RWPE2 (cell line): ENCODE results near the gene LDLRAD4.

Experiments
- ATAC-seq: fragments of 200-7000 bp; cut with Tn5 transposase; 3 replicates; pipeline ENCODE4 v1.9.1; 2021; ENCODE audit warnings: low read depth
- DNase-seq: peaks from one replicate; pipeline ENCODE4 v3.0.0-alpha.2; 2020; ENCODE audit warnings: low spot score
- H3K27ac ChIP-seq: fragments of 450-650 bp; 2 replicates; pipeline ENCODE4 v1.5.1; 2017; ENCODE audit warnings: mild to moderate bottlenecking; ENCODE audit not compliant: poor library complexity, severe bottlenecking
- H3K27me3 ChIP-seq: fragments of 250-450 bp; sonication (Bioruptor Pico); 2 replicates; pipeline ENCODE4 v1.5.1; 2021; ENCODE audit warnings: mild to moderate bottlenecking, moderate library complexity; ENCODE audit not compliant: insufficient read depth, poor library complexity, severe bottlenecking
- H3K36me3 ChIP-seq: fragments of 250-450 bp; sonication (Bioruptor Pico); 2 replicates; pipeline ENCODE4 v1.5.1; 2020; ENCODE audit warnings: low read depth, mild to moderate bottlenecking, moderate library complexity
- H3K4me1 ChIP-seq: fragments of 250-450 bp; sonication (Bioruptor Pico); 2 replicates; pipeline ENCODE4 v1.5.1; 2021; ENCODE audit warnings: mild to moderate bottlenecking, moderate library complexity; ENCODE audit not compliant: insufficient read depth, poor library complexity, severe bottlenecking
- H3K4me3 ChIP-seq: fragments of 250-450 bp; sonication (Bioruptor Pico); 2 replicates; pipeline ENCODE4 v1.5.1; 2021; ENCODE audit warnings: mild to moderate bottlenecking, moderate library complexity; ENCODE audit not compliant: severe bottlenecking
- H3K9me3 ChIP-seq: fragments of 250-450 bp; sonication (Bioruptor Pico); 2 replicates; pipeline ENCODE4 v1.5.1; 2021; ENCODE audit warnings: mild to moderate bottlenecking, moderate library complexity; ENCODE audit not compliant: severe bottlenecking
- CTCF ChIP-seq: fragments of 450-650 bp; IDR thresholded peaks from one replicate; pipeline ENCODE4 v1.5.1; 2017; ENCODE audit warnings: mild to moderate bottlenecking, moderate library complexity; ENCODE audit not compliant: poor library complexity, severe bottlenecking

Gene LDLRAD4

GRCh38 chr18:13549880-13550232, 331.3 kb downstream of the LDLRAD4 start:
- no peaks in the 10 kb centered on the region for H3K4me1 ChIP-seq
- peaks cover 26% of the 10 kb centered on the region for H3K27me3 ChIP-seq
- DNase-seq (no peak), ATAC-seq (no peak)
- no peaks in the 10 kb centered on the region for H3K36me3 ChIP-seq
- no peak overlapping the region for H3K27ac ChIP-seq
- TF ChIP-seq CTCF = no peak
- no peaks in the 10 kb centered on the region for H3K9me3 ChIP-seq
- H3K4me3 ChIP-seq = no peak overlapping the region

GRCh38 chr18:13550418-13551304, 332.1 kb downstream of the LDLRAD4 start:
- Histone ChIP-seq H3K27ac (no peak overlapping the region), H3K27me3 (peaks cover 28% of the 10 kb centered on the region), H3K36me3 (no peaks in the 10 kb centered on the region), H3K4me1 (no peaks in the 10 kb centered on the region), H3K9me3 (no peaks in the 10 kb centered on the region), H3K4me3 (no peak overlapping the region)
- no peak for DNase-seq
- ATAC-seq = no peak
- TF ChIP-seq CTCF = no peak

DNA sequence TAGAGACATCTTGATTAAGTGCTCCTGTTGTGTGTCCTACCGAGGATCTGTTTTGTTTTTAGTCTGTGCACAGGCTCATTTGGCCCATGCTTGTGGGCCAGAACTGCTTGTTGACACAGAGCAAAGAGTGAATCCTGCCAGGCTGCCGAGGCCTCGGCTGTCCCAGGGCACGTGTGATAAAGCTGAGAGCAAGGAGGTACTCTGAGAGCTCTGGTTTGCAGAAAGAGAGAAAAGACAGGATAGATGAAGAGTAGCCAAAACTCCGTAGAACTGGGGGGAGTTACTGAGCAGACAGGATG, 332.7 kb downstream of the LDLRAD4 start:
- no peak for ATAC-seq
- Histone ChIP-seq H3K4me1 (no peaks in the 10 kb centered on the region), H3K4me3 (no peak overlapping the region), H3K27me3 (peaks cover 31% of the 10 kb centered on the region), H3K9me3 (no peaks in the 10 kb centered on the region), H3K27ac (no peak overlapping the region), H3K36me3 (no peaks in the 10 kb centered on the region)
- DNase-seq = no peak
- no peak for TF ChIP-seq CTCF

- Histone ChIP-seq H3K27ac (no peak overlapping the region), H3K4me3 (no peak overlapping the region), H3K4me1 (no peaks in the 10 kb centered on the region), H3K36me3 (no peaks in the 10 kb centered on the region), H3K9me3 (no peaks in the 10 kb centered on the region), H3K27me3 (peaks cover 31% of the 10 kb centered on the region)
- no peak for TF ChIP-seq CTCF
- no peak for ATAC-seq
- DNase-seq = no peak
These were observed 333.5 kb downstream of the LDLRAD4 start for GRCh38 chr18:13551841-13552733.
